DMS 273 treated with DMSO at 0.1 percent for 48 hours (cell line): ENCODE results near the gene WWOX.
"Not testable (repeated sequence)": the region's sequence is repeated elsewhere in the genome, so short reads cannot be mapped to it uniquely, and the experiment has no call there.

Source experiments
- DNase-seq: peaks from one replicate; lab custom pipeline; 2025; lab: John Stamatoyannopoulos, UW

Gene WWOX

DNA sequence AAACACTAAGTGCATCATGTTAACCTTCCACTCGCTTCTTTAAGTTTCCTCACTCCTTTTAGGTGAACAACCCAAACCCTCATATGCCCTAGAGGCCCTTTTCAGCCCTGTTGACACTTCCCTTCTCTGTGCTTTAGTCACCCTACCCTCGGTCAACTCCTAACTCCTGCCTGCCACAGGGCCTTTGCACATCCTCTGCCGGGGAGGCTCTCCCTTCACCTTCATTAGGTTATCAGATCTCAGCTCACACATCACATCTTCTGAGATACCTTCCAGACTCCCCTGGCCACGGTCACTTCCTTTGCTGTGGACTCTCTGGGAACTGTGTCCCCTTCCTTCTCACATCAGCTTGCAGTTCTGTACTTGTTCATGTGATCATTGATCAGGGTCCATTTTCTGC lies 926.7 kb downstream of the WWOX start:
- DNase-seq, result no peak

DNA sequence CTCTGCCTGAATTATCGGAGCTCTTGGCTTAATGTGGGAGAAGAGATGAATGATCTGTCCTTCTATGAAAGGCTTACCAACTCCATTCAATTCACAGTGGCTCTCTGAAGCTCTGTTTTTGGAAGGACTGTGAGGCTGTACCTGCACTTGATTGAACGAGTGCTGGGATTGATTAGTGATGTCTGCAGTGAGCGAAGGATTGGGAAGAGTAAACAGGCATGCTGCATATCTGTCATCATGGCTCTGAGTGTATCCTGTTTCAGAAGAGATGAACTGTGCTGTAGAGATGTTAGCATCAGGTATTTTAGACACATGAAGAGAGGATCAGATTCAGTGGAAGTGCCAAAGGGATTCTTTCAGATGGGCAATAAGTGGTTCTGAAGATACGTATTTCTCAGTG lies 937.1 kb downstream of the WWOX start:
- DNase-seq, result no peak

DNA sequence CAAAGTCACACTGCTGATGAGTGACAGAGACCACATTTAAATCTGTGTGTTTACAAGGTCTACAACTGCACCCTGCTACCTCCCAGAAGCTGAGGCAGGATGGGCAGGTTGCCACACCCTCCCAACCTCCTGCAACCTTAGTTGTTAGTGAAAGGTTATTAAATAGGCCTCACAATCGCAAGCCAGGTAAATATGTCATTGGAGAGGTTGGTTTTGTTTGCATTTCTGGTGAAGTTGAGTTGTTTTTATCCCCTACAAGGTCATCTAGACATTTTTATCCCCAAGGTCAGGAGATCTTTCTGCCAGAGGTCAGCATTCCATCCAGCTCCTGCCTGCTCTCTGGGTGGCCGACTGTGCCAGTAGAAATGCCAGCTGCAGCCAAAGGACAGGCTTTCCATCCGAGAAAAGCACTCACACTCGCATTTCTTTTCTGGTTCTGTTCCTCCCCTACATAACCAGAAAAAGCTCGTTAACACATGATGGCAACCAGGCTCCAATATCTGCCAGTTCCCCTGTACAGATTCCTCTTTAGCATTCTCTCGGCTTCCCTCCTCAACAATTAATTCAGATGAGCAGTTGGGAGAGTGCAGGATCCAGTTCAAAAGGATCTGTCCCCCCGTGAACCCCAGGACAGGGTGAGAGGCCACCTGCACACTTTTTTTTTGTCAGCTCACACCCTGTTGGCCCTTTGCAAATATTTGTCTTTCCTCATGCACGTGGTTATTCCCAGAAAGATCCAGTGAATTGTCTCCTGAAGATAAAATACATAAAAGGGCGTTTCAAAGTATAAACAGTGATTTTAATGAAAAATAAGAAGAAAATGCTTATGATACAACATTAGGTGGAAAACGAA lies 938.3 kb downstream of the WWOX start:
- no peak for DNase-seq

DNA sequence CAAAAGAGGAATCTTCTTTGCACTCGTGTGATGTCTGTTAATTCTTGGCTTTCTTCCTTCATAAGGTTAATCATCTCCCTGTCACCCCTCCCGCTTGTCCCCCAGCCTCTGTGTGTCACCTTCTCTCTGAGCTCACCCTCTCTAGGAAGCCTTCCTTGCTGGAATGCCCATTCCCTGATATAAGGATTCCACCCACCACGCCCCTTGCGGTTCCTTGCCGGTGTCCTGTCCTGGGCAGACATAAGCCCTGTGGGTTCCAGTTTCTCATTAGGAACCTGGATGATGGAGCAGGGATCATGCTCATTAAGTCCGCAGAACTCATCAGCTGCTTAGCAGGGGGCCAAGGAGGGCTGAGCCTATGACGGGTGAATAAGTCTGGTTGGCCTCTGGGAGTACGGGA lies 941.8 kb downstream of the WWOX start:
- DNase-seq, result no peak

DNA sequence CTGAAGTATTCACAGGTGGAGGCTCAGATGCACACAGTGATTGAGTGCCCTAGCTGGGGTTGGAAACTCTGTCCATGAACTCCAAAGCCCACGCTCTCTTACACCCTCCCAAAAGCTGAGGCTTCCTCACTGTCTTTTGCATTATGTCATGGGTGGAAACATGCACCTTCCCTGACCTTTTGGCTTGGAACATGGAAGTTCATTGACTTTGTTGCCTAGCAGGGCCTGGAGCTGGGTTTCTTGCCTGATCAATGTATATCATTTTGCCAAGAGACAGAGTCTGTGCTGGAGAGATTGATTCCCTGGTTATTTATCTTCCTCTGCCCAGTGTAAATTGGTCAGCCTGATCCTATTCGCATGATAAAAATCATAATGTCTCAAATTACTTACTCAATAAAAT lies 942.7 kb downstream of the WWOX start:
- DNase-seq, result no peak

DNA sequence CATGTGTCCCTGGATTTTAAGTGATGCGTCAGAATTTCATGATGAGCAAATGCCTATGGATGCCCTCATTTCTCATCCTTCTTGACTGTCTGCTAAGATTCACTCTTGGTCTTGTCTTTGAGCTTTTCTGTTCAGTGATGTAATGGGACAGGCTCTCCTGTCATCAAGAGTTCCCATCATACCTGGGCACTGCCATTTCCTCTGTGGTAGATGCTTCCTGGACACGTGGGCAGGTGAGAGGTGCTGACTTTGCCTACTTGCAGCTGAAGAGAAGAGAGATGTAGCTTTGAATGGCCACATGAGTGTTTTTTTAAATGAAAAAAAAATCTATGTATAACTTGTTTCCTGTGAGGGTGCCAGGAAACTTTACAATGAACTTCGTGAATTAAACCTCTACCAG lies 943.4 kb downstream of the WWOX start:
- DNase-seq, result no peak

DNA sequence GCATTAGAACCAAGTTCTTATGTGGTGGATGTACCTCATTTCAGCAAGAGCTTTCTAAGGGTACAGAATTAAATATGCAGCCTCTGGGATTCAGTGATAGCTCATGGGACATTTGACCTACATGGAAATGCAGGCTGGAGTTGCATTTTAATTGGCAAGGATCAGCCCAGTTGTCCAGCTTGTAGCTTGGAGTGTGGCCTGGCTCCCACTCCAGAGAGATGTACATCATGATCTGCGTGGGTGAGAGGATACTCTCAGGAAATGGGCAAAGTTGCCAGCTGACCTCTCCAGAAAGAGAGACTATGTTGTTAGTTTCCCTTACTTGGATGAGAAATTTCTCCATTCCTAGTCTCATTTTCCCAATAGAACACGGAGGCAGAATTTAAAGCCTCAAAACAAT lies 945.7 kb downstream of the WWOX start:
- DNase-seq, result no peak

DNA sequence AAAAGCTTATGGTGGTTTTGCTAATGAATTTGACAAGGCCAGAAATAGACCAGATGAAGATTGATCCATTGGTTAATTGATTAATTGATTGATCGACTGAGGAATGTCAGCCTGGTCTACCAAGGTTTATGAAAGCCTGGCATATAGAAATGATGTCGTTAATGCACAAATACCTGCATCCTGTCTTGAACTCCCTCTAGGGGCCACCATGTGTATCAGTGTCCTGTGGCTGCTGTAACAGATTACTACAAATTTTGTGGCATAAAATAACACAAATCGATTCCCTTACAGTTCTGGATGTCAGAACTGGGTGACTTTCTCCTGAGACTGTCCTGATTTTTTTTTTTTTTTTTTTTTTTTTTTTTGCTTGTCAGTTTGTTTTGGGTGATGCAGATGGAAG lies 947.9 kb downstream of the WWOX start:
- DNase-seq, result no peak

DNA sequence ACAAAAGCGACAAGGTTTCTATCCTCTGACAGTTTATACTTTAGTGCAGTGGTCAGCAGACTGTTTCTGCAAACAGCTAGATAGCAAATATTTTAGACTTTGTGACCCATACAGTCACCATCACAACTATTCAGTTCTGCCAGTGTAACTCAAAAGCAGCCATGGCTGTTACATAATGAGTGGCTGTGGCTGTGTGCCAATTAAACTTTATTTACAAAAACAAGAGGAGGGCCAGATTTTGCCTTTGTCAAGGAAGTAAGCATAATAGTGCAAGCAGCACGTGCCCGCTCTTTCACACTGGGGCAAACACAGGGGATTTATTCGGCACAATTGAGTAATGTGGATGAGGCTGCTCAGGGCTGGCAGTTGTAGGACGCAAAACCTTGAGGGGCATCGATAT lies 949.6 kb downstream of the WWOX start:
- DNase-seq, result no peak

DNA sequence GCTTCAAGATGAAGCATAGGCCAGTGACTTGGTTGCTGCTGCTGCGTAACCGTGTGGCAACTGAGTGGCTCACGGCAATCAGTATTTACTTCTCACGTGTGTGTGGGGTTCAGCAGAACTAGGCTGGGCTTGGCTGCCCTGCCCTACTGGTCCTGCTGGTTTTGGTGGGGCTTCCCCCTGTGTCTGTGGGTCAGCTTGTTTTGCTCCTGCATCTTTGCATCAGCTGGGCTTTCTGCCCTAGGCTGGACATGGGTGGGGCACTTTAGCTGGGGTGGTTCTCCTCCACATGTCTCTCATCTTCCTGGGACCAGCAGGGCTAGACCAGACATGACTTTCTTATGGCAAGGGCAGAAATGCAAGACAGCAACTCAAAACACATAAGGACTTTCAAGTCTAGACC lies 950.6 kb downstream of the WWOX start:
- DNase-seq, result no peak

DNA sequence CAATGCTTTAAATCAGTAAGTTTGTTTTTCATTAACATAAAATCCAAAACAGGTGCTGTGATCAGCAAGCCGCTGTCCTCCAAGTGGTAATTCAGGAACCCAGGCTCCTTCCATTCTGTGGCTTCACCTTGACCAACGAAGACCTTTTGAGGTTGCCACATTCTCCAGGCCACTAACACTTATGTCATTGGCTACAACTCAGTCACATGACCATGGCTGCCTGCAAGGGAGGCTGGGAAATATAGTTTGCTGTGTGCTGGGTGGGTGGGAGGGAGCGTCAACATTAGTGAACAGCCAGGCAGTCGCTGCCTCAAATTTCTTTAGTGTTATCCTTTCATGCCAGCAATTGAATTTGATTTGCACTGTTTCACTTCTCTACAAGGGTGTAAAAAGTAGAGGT lies 951.9 kb downstream of the WWOX start:
- DNase-seq, result no peak

DNA sequence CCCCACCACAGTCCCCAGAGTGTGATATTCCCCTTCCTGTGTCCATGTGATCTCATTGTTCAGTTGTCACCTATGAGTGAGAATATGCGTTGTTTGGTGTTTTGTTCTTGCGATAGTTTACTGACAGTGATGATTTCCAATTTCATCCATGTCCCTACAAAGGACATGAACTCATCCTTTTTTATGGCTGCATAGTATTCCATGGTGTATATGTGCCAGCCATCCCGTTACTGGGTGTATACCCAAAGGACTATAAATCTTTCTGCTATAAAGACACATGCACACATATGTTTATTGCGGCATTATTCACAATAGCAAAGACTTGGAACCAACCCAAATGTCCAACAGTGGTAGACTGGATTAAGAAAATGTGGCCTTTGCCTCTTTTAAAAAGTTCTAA lies 952.7 kb downstream of the WWOX start:
- not testable (repeated sequence) for DNase-seq

DNA sequence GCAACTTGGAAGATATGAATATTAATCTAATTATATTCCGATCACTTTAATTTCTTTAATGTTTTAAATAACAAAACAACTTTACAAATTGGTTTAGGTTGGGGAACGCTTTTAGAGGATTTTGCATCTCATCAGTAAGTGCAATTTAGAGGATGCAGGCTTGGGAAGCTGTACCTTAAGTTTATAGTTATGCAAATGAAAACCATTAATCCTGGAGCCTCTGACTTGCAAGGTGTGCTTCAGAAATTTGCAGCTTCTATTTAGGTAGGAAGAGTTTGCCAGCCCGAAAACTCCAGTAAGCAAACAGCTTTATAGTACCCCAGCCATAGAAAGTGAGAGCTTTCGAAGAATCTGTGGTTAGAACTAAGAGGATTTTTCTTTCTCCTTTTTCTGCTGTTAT lies 954.1 kb downstream of the WWOX start:
- no peak for DNase-seq

DNA sequence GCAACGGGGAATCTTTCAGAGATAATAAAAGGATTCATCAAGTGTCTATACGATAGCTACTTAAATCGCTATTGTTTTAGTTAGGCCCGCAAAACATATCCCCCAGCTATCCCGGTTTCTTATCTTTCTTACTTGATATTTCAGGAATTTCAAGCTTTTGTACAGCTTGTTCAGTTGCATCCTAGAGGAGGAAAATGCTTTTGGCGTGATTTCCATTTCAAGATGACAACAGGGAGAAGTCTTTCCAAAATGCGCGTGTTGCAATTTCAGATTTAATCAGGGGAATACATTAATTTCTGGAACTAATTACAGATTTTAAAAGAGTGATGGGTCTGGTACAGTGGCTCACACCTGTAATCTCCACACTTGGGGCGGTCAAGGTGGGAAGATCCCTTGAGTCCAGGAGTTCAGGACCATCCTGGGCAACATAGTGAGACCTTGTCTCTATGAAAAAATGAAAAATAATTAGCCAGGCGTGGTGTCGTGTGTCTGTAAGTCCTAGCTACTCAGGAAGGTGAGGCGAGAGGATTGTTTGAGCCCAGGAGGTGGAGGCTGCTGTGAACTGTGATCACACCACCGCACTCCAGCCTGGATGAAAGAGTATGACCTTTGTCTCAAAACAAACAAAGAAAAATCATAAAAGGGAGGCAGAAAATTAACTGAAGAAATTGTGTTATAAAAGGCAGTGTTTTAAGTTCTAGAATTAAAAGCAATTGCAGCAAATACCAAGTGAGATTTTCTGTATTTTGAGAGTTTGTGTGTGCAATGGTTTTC lies 954.9 kb downstream of the WWOX start:
- no peak for DNase-seq

DNA sequence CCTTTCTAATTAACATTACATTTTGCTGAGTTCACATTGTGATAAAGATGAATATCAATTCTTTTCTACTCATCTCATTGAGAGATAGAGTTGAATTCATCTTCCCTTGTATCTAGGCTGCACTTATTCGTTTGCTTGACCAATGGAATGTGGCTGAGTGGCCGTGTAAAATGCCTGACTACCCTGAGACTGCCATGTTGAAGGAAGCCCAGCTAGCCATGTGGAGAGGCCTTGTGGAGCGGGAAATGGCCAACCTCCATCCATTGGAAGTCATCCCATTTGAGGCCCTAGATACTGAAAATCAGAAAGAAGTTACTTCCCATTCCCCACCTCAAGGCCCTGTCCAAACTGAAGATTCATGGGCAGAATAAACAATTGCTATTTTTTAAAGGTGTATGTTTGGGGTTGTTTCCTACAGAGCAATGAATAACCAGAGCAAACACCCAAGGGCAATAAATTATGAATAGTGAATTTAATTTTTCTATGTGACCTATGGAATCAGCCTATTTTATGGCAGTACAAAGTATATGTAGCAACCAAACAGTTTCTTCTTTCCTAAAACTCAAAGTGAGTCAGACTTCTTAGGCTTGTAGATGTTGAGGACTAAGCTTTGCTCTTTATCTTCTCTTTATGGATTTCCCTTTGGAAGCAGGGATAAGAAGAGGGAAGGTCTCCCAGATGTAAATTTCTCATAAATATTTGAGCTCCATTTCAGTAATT lies 956.0 kb downstream of the WWOX start:
- no peak for DNase-seq

DNA sequence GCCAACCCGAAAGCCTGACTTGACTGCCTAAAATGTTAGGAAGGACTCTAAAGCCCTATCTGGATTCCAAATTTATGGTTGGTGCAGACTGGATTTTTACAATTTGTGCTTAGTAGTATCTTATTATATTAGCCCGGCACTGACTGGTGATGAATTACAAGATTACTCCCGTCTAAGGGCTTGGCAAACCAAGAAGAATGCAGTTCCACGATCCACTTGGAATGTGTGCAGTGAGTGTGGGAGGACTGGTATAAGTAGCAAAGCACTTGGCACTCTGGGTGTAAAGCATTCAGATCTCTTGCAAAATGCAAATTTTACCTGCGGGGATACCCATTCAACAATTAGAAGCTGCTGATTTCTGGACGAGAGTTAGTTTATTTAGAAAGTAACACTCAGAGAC lies 961.7 kb downstream of the WWOX start:
- no peak for DNase-seq

DNA sequence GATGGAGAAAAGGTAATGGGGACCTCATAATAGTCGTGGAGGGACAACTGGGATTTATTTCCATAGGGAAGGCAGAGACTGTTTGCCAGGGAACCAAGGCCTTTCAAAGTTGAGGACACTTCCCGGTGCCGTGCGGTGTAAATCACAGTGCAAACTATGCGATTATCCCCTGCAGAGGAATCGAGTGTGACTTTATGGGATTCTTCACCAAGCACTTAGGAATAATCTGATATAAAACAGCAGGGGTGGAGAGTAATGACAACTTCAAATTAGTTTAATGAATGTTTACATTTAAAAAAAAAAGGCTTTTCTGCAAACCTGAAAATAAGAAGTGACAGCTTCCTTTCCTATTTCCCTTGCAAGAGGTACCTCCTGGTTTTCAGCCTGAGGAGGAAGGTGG lies 962.9 kb downstream of the WWOX start:
- DNase-seq, result no peak

DNA sequence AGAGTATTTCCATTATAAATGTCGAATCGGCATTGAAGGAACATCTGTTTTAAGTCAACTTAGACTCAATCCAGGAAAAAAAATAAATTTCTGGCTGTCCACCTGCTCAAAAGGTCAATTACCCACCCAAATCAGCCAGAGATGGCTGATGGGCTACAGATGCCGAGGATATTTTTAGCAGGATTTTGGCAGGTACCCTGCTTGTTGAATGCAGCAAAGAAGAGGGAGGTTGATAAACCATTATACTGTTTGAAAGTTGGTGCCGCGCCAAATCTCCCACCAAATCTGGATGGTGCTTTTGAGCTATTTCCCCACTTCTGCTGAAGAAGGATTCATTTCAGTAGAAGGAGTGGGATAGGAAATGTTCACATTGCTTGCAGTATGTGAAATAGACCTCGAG lies 963.4 kb downstream of the WWOX start:
- no peak for DNase-seq

DNA sequence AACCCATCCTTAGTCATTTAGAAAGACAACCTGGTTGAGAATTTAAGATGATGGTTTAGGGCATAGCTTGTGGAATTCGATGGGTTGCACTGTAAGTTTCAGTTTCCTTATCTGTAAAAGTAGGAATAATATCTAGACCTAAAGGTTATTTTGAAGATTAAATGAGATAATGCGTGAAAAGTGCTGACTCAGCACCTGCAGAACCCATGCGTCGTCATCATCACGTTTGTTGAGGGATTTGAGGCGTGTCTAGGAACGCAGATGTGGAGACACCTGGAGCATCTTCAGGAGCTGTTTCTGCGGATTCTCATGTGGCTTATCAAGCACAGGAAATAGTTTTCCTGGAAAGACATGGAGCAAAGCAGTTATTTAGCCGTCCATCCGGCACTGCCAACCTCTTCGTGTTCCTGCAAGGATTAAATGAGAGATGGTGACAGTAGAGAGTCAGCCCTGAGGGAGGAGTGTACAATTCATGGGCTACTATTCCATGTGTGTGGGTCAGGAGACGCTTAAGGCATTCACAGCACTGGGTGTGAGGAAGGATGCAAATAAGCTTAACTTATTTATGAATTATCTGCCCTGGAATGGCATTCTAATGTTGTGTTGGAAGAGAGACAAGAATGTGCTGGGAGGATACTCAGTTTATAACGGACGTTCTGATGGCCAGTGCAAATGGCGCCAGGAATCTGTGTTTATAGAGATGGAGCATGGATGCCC lies 965.0 kb downstream of the WWOX start:
- no peak for DNase-seq

DNA sequence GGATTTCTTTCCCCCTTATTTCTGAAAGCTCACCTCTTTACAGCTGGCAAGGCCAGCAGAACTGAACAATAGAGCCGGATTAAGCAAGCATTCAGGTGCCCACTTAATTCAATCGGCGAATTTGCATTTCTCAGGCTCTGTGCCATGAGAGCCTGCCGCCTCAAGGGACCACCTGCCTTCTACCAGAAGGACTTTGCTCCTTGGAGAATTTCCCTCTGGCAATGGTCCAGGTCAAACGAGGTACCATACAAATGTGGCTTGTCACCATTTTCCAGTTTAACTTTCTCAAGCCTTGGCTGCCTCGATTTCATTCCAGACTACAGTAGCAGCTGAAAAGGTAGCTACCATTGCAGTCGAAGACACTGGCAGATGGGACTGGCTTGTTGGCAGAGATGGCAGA lies 967.1 kb downstream of the WWOX start:
- no peak for DNase-seq

DNA sequence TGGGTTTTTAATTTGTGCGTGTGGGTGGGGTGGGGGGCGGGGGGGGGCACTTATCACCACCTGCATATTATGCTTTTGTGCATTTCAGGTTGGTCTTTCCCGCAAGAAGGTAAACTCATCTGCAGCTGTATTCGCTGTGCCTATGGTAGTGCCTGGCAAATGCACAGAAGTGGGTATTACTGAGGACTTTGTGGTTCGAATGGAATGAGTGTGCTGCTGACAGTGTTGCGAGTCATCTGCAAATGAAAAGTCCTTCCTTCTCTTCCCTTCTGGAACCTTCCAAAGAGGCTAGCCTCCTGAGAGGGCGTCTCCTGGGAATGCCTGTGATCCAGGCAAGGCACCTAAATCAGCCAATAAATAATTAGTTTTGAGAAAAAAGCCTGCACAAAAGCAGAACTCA lies 968.1 kb downstream of the WWOX start:
- DNase-seq, result no peak

DNA sequence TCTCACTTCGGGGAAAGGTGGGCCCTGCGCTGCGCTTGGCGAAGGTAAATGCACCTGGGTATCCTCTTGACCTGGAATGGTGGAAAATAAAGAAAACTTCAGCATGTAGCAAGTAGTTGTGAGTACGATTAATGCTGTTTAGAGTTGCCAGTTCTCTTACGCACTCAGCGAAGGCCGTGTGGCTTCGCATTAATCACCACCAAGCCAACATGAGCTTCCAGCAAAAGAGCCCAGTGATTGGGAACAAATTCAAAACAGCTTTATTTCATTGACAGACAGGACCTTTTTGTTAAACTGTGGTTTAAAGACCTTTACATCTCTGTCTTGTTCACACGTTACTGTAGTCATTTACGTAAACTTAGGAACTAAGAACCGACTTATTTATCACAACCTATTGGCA lies 969.7 kb downstream of the WWOX start:
- DNase-seq, result no peak
